KOPT-K1 (cell line): ENCODE results near the gene PTPN3.
A peak's percentile ranks its signal among the peaks of the same experiment; 100 is the strongest.
"Not testable (repeated sequence)": the region's sequence is repeated elsewhere in the genome, so short reads cannot be mapped to it uniquely, and the experiment has no call there.

ENCODE experiments used
- H3K27ac ChIP-seq: fragments of 200-600 bp; sonication (generic); 2 replicates; pipeline ENCODE4 v1.5.1; 2016; ENCODE audit warnings: antibody characterized with exemption, mild to moderate bottlenecking, low read depth, low read length; ENCODE audit not compliant: poor library complexity, severe bottlenecking
- H3K36me3 ChIP-seq: fragments of 200-600 bp; sonication (generic); 2 replicates; pipeline ENCODE4 v1.5.1; 2017; ENCODE audit warnings: antibody characterized with exemption, mild to moderate bottlenecking, low read length, moderate library complexity; ENCODE audit not compliant: insufficient read depth
- H3K9me3 ChIP-seq: fragments of 200-600 bp; sonication (generic); 2 replicates; pipeline ENCODE4 v1.5.1; 2017; ENCODE audit warnings: antibody characterized with exemption, low read length, mild to moderate bottlenecking; ENCODE audit not compliant: insufficient read depth, poor library complexity, severe bottlenecking

PTPN3 gene

DNA sequence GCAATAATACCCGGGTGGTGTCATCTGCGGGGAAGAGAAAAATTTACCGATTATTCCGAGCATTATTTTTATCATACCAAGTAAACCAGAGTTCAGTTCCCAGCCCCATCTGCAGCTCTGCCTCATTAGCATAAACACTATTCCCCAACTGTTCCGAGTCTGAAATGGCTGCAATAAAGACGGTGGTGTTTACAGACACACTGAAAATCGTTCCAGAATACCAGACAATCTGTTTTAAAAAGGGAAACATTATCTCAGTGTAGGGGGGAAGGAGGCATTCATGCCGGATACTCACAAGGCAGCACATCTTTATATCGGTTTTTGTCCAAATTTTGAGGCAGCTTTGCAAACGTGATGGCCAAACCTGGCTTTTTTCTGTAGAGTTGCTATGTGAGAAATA lies 106.9 kb downstream of the PTPN3 start:
- H3K9me3 ChIP-seq: no peaks in the 10 kb centered on the region
- H3K27ac ChIP-seq: no peak overlapping the region
- peaks cover 44% of the 10 kb centered on the region for H3K36me3 ChIP-seq

DNA sequence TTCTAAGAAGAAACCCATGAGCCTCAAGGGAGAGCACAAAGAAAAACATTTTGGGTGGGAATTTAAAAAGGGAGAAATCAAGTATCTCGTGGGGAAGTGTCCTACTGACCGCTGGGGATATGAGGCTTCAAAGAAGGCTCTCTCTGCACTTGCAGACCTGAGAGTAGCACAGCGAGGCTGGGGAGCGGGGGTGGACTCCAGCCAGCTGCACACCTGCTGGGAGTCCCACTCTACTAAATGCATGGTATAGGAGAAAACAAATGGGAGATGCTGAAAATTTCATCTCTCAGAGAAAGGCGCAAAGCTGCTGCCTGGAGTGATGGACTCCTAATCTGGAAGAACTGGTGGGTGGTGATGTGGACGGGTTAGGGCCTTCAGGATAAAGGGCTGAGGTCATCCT lies 110.3 kb downstream of the PTPN3 start:
- peaks cover 65% of the 10 kb centered on the region for H3K36me3 ChIP-seq
- H3K9me3 ChIP-seq: no peaks in the 10 kb centered on the region
- H3K27ac ChIP-seq: peak overlapping the region; percentile 57

DNA sequence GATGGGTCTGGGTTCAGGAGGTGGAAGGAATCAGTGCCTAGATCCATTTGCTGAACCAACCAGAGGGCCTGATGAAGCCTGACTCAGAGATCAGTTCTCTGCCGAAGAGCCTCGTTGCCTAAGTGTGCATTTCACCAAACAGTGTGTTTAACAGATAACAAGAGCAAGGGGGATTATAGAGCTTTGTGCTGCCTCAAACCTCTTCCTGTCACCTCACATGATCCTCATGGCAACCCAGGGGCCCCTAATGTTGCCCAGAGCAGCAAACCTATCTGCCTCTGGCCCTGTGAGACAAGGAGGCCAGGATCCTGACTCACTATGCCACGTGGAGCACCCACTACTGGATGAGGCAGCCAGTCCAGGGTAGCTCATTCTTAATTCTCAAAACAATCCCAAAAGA lies 110.9 kb downstream of the PTPN3 start:
- Histone ChIP-seq H3K36me3 (peaks cover 71% of the 10 kb centered on the region), H3K9me3 (no peaks in the 10 kb centered on the region)

DNA sequence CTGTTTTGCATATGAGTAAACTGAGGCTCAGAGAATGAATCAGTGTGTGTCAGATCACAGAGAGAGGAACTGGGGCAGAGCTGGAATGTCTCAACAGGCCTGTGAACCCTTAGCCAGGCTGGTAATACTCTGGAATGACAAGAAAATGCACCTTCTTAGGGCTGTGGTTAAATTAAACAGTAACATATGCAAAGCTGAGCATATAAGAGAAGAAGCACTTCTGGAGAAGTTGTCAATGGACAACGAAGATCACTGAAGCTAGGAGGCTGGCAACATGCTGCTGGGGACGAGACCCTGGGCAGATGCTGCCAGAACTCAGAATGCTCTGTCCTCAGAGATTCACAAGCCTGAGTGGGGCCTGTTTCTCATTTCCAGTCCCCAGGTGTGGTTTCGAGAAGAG lies 112.6 kb downstream of the PTPN3 start:
- Histone ChIP-seq H3K36me3 (peaks cover 75% of the 10 kb centered on the region), H3K9me3 (no peaks in the 10 kb centered on the region), H3K27ac (no peak overlapping the region)

More for the DNA sequence above, 110.9 kb downstream of the PTPN3 start:
- H3K27ac ChIP-seq: peak overlapping the region; percentile 57

GRCh38 chr9:109383947-109384346 lies 114.2 kb downstream of the PTPN3 start:
- Histone ChIP-seq H3K36me3 (peaks cover 74% of the 10 kb centered on the region), H3K9me3 (no peaks in the 10 kb centered on the region), H3K27ac (no peak overlapping the region)

DNA sequence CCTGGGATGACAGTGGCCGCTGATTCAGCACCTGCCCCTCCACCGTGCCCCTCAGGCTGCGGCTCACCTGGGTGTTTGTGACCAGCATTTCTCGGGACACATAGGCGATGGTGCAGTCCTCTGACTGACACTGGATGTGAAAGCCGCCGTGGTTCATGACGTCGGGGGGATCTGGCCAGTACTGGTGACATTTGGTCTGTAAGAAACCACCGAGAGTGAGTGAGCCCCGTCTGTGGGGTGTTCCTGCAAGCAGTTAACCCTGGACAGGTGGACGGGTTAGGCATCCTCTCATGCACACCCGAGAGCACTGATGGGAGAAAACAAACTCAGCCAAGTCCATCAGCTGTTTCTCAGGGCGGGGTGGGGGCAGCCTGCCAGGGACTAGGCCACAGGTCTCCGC lies 114.8 kb downstream of the PTPN3 start:
- Histone ChIP-seq H3K27ac (no peak overlapping the region), H3K36me3 (peaks cover 74% of the 10 kb centered on the region), H3K9me3 (no peaks in the 10 kb centered on the region)

DNA sequence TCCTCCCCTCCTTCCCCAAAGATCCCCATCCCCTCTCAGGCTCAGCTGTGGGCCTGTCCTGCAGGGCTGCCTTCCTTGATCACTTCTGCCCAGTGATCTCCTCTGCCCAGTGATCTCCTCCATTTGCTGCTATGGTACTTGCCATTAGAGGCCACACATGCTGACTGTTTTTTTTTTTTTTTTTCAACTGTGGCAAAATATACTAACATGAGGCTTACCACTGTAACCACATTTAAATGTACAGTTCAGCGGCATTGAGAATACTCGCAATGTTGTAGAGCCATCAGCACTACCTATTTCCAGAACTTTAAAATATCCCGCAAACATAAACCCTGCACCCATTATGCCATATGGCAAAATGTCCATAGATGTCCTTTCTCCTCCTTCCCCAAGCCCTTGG lies 115.5 kb downstream of the PTPN3 start:
- H3K36me3 ChIP-seq: peaks cover 66% of the 10 kb centered on the region
- H3K27ac ChIP-seq: no peak overlapping the region
- H3K9me3 ChIP-seq: no peaks in the 10 kb centered on the region

DNA sequence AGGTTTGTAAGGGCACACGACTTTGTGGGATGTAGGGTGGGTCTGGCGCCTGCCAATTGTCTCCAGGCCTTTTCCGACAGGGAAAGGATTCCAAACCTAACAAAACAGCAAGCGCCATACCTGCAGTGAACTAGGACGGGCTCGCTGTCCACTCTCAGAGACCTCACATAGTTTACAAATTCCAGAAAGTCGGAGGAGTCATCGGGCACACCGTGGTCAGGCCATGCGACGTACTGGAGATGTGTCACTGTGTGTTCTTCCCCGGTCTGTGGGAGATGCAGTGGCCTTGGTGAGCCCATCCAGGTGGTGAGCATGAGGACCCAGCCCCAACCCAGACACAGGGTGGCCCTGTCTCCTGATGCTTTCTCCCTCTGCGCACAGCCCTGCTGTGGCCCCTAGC lies 115.9 kb downstream of the PTPN3 start:
- Histone ChIP-seq H3K27ac (no peak overlapping the region), H3K9me3 (no peaks in the 10 kb centered on the region), H3K36me3 (peaks cover 66% of the 10 kb centered on the region)

DNA sequence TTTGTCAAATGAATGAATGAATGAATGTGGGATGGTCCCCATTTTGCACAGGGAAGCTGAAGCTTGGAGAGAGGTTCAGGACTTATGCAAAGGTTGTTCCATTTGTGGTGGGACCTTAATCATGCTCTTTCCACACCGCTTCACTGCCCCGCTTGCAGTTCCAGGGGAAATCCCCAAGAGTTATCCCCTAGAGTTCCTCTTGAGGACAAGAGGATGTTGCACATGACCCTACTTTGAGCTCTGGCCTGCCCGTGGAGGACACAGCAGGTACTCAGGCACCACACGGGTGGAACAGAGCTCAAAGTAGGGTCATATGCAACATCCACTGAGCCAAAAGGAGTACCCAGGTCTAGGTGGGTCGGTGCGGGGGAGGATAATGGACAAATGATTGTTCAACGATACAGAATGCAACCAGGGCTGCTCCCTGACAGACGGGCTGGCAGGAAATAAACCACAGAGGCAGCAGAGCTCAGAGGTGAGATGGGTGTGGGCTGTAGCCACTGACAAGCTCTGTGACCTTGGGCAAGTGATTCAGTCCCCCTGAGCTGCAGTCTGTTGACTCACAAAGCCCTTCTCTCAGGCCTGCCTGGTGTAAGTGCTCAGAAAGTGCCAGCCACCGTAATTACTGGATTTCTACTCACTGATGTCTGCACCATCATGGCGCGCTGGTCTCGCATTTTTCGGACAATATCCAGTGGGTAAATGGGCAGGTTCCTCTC lies 116.9 kb downstream of the PTPN3 start:
- Histone ChIP-seq H3K36me3 (peaks cover 59% of the 10 kb centered on the region), H3K27ac (no peak overlapping the region)

DNA sequence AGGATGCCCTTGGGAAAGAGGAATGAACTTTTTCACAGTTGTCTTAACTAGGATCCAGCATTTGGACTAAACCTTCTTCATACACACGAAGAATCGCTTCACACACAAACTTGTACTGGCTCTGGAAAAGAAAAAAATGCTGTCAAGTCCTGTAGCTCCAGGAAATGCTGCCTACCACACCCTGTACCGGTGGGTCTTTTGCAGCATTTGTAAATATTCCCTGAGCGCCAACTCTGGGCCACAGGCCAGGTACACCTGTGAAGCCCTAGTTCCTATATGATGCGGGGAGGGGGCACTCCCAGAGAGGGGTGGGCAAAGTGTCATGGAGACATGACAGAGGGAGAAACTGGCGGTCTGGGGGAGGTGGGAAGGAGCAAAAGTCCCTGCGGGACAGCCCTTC lies 118.6 kb downstream of the PTPN3 start:
- Histone ChIP-seq H3K9me3 (no peaks in the 10 kb centered on the region), H3K36me3 (peaks cover 42% of the 10 kb centered on the region; the same call in 1 of the 2 replicates), H3K27ac (no peak overlapping the region)

More for the DNA sequence above, 116.9 kb downstream of the PTPN3 start:
- no peaks in the 10 kb centered on the region for H3K9me3 ChIP-seq

DNA sequence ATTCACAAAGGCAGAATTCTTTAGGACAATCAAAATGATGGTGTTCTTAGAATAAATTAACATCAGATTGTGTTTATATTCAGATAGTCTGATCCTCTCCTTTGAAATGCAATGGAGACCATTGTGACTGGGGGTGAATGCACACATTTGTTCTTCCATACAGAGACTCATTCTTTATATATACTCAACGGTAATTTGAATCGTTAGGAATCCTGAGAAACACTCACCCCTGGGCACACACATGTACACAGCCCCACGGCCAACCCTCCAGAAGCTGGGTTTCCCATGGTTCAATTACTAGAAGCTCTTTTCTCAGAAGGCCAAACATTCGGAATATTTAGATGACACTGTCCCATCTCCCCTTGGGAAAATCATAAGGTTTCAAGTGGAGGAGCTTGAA lies 119.8 kb downstream of the PTPN3 start:
- Histone ChIP-seq H3K36me3 (peaks cover 34% of the 10 kb centered on the region; the same call in 1 of the 2 replicates), H3K27ac (no peak overlapping the region), H3K9me3 (no peaks in the 10 kb centered on the region)

GRCh38 chr9:109372246-109372645 lies 125.9 kb downstream of the PTPN3 start:
- Histone ChIP-seq H3K9me3 (no peaks in the 10 kb centered on the region), H3K27ac (no peak overlapping the region), H3K36me3 (no peaks in the 10 kb centered on the region)

- H3K36me3 ChIP-seq: no peaks in the 10 kb centered on the region
- H3K27ac ChIP-seq: no peak overlapping the region
Measured at GRCh38 chr9:109371374-109371773, 126.7 kb downstream of the PTPN3 start.

DNA sequence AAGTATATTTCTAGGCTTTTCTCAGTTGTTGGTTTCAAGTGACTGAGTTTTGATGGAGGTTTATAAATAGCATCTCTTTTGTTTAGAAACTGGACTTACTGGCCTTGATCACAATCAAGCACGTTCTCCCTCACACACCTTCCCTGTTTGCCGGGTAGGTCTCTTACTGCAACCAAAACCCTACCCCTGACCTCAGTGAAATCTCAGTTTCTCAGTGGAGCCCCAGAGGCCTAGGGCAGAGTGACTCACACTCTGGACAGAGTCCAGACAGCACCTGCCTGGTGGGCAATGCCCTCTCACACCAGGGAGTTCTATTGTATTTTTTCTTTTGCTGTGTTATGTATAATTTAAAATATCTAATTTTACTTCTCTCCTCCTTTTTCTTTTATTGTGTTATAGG lies 128.8 kb downstream of the PTPN3 start:
- no peak overlapping the region for H3K27ac ChIP-seq
- no peaks in the 10 kb centered on the region for H3K36me3 ChIP-seq
- H3K9me3 ChIP-seq: no peaks in the 10 kb centered on the region

More at GRCh38 chr9:109371374-109371773, 126.7 kb downstream of the PTPN3 start:
- no peaks in the 10 kb centered on the region for H3K9me3 ChIP-seq

GRCh38 chr9:109360771-109361170 lies 137.3 kb downstream of the PTPN3 start:
- Histone ChIP-seq H3K27ac (no peak overlapping the region), H3K9me3 (no peaks in the 10 kb centered on the region), H3K36me3 (no peaks in the 10 kb centered on the region)

- H3K27ac ChIP-seq, H3K36me3 ChIP-seq, H3K9me3 ChIP-seq: not testable (repeated sequence)
Measured at GRCh38 chr9:109358968-109359603, 139.0 kb downstream of the PTPN3 start.
